ENCODE results near the gene IPMK.
"Not testable (repeated sequence)": the region's sequence is repeated elsewhere in the genome, so short reads cannot be mapped to it uniquely, and the experiment has no call there.

The IPMK gene

DNA sequence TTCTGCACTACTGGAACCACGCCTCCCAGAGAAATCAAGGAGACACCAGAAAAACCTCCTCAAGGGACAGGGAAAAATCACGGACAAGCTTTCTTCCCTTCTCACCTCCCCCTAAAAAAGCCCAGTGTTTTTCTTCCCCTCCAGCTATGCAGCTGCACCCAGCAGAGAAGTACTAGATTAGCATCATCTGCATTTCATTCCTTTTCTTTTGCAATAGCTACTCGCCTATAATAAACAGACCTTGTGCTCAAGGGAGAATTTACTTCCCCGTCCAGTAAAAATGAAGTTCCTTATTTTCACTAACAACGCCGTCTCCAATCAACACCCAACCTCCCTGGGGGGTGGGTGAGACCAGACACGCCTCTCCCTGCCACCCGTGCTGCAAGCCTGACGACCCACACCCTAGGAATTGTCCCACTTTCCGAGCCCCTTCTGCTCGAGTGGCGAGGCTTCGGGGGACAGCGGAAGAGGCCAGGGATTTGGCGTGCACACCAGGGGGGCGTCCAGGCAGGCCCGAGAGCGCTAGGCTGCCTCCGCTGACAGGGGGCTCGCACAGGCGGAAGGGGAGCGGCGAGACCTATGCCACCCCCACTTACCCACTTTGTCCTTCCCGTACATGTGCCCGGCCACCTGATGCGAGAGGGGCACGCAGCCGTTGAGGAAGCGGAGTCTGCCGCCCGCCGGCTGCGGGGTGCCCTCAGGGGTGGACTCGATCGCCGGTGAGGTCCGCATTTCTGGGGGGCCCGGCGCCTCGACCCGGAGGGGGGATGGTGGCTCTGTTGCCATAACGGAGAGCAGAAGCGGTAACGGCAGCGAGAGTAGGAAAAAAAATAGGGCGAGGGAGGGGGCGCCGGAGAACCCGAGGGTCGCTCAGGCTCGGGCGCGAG is 625 bp downstream of the IPMK start:
- H3K27ac ChIP-seq, result peak overlapping the region; percentile 97
- TF ChIP-seq ZFX (IDR thresholded peaks at IDR 0.05; ENCODE audit: borderline replicate concordance), result no peak
- TF ChIP-seq, protein P1, sequence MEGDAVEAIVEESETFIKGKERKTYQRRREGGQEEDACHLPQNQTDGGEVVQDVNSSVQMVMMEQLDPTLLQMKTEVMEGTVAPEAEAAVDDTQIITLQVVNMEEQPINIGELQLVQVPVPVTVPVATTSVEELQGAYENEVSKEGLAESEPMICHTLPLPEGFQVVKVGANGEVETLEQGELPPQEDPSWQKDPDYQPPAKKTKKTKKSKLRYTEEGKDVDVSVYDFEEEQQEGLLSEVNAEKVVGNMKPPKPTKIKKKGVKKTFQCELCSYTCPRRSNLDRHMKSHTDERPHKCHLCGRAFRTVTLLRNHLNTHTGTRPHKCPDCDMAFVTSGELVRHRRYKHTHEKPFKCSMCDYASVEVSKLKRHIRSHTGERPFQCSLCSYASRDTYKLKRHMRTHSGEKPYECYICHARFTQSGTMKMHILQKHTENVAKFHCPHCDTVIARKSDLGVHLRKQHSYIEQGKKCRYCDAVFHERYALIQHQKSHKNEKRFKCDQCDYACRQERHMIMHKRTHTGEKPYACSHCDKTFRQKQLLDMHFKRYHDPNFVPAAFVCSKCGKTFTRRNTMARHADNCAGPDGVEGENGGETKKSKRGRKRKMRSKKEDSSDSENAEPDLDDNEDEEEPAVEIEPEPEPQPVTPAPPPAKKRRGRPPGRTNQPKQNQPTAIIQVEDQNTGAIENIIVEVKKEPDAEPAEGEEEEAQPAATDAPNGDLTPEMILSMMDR (IDR thresholded peaks at IDR 0.05), result no peak

DNA sequence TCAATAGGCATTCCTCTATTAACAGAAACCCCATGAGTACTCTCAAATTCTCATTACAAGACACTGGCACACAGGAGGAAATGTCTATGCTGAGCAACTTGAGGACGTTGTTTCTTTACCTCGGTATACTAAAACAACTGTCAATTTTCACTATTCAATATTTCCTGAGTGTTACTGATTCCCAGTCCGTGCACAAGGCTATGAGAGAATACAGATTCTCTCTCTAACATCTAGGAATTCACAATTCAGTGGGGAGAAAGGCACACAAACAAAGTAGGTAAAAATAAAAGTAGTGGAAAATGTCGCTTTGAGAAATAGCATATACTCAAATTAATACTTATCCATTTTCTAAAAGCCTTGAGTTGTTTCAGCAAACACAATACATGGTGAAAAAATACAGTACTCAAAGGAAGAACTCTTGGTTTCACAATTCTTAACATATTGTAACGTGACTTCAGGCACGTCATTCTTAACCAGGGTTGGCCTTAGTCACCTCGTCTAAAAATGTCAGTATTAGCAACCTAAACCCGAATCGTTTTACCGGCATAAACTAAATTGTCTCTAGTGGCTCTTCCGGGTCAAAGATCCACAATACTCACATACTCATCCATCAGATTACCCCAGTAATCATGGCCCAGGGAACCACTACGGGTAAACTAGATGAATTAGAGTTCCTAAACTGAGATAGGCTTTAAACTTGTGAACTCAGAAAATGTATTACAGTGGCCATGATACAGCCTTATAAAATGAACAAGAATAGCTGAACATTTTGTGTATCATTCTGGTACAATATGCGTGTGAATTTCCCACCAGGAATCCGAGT is 1.5 kb downstream of the IPMK start:
- peak overlapping the region; percentile 97; the same call in 1 of the 2 replicates for H3K27ac ChIP-seq
- no peak for TF ChIP-seq ZFX (IDR thresholded peaks at IDR 0.05; ENCODE audit: borderline replicate concordance)
- TF ChIP-seq, protein P1 (IDR thresholded peaks at IDR 0.05), result no peak

DNA sequence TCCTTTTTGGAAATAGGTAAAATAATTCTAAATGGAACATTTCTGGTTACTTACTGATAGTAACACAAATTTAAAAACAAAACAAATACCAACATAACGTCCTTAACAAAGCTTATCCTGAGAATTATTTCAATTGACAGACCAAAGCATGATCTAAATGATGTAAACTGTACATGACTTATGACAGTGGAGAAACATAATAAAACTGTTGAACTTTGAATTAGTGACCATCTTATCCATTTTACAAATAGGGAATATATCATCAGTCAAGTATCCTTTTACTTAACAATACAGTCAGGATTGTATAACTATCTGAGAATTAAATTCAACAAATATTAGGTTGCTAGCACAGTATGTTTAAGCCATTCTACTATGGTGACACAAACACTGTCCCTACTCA is 2.4 kb downstream of the IPMK start:
- TF ChIP-seq, protein P1 (IDR thresholded peaks at IDR 0.05), result no peak
- no peak for TF ChIP-seq ZFX (IDR thresholded peaks at IDR 0.05; ENCODE audit: borderline replicate concordance)
- H3K27ac ChIP-seq, result no peak overlapping the region

DNA sequence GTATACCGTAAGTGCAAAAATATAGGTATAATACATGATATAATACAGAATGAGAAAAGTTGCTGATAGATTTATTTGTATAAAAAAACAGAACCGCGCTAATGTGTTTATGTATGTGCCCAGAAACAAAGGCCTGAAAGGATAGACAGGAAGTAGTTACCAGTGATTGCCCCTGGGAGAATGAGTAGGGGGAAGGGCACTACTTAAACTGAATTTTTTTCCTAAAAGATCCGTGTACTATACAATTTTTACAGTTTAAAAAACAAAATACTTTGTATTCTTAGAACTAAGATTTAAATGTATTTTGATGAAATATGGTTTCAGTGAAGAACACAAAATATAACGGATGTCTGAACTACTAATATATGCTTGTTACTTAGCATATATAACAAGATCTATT is 2.9 kb downstream of the IPMK start:
- no peak for TF ChIP-seq ZFX (IDR thresholded peaks at IDR 0.05; ENCODE audit: borderline replicate concordance)
- TF ChIP-seq, protein P1 (IDR thresholded peaks at IDR 0.05), result no peak
- H3K27ac ChIP-seq, result no peak overlapping the region

DNA sequence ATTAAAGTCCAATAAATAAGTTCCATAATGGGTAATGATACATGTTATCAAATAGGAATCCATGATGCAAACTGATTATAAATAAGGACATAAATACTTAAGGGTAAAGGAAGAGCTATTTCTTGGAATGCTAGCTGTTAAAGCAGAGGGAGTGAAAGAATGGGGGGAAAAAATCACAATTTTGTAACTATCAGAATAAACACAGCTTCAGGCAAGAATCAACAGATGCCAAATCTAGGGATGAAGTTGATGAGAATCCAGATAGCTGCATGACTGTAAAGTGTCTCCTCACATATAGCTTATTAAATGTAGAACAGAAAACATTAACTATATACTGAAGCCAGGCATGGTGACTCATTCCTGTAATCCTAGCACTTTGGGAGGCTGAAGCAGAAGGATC is 4.9 kb downstream of the IPMK start:
- TF ChIP-seq, protein P1 (IDR thresholded peaks at IDR 0.05), result no peak
- TF ChIP-seq ZFX (IDR thresholded peaks at IDR 0.05; ENCODE audit: borderline replicate concordance), result no peak
- H3K27ac ChIP-seq, result no peak overlapping the region

DNA sequence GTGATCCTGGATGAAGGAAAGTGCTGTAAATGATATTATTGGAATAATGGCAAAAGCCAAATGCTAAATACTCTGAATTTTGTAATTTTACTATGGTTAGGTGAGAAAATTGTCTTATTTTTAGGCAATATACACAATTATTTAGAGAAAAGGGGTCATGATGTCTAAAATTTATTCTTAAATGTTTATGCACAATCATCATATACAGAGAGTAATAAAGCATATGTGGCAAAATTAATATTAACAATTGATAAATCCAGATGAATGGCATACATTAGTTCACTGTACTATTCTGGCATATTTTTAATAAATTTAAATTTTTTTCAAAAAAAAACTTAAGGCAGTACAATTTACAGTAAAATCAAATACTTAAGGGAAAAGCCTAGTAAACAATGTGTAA is 7.4 kb downstream of the IPMK start:
- TF ChIP-seq ZFX (IDR thresholded peaks at IDR 0.05; ENCODE audit: borderline replicate concordance), result no peak
- no peak overlapping the region for H3K27ac ChIP-seq

DNA sequence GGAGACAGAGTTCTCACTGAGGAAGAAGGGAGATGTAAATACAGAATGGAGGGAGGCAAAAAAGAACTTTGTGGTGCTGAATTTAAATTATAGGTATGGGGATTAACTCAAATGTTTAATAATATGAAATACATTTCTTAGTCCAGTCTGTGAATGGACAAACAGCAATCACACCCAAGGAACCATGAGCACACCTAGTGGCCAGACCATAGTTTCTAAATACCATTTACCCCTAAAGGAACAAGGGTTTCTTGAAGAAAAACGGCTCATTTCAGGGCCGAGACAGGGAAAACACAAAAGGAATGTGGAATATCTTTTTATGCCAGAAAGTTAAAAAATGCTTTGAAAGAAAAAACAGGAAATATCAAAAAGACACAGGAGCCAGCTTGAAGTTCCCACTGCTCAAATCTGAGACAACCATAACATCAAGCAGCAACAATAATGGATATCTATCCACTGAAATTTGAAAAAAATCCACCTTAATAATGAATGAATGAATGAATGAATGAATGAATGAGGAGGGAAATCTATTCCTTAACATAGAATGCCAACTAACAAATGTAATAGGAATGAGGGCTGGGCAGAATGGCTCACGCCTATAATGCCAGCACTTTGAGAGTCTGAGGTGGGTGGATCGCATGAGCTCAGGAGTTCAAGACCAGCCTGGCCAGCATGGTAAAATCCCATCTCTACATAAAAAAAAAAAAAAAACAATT is 8.6 kb downstream of the IPMK start:
- no peak overlapping the region for H3K27ac ChIP-seq
- TF ChIP-seq ZFX (IDR thresholded peaks at IDR 0.05; ENCODE audit: borderline replicate concordance), result no peak
- TF ChIP-seq, protein P1 (IDR thresholded peaks at IDR 0.05), result peak; percentile 34

DNA sequence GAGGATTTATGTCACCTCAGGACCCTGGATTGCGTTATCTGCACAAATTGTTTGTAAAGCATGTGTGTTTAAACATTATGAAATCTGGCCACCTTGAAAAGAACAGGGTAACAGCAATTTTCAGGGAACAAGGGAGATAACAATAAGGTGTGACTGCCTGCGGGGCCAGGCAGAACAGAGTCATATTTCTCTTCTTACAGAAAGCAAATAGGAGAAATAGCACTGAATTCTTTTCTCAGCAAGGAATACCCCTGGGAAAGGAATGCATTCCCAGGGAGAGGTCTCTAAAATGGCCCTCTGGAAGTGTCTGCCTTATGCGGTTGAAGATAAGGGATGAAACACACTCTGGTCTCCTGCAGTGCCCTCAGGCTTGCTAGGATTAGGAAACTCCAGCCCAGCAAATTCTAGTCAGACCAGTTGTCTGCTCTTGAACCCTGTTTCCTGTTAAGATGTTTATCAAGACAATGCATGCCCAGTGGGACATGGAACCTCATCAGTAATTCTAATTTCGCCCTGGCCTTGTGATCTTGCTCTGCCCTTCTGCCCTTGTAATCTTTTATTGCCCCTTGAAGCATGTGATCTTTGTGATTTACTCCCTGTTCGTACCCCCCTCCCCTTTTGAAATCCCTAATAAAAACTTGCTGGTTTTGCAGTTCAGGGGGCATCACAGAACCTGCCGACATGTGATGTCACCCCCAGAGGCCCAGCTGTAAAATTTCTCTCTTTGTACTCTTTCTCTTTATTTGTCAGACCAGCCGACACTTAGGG is 11.5 kb downstream of the IPMK start:
- not testable (repeated sequence) for H3K27ac ChIP-seq
